Glutamatergic neuron (in vitro differentiated cells): ENCODE data around the gene MAP4K5. TPM values are rescaled to one million over a fixed set of nuclear protein-coding genes. Genes with fewer than 3 reads are reported as not detected.
"Not testable (repeated sequence)": the region's sequence is repeated elsewhere in the genome, so short reads cannot be mapped to it uniquely, and the experiment has no call there.

Experiments used
- DNase-seq: peaks from one replicate; pipeline ENCODE4 v3.0.0; 2022
- H3K27ac Mint-ChIP-seq: one replicate; pipeline ENCODE4 v1.8.0; 2020; ENCODE audit warnings: mild to moderate bottlenecking, mixed read lengths, inconsistent platforms; ENCODE audit not compliant: unreplicated experiment
- H3K27me3 Mint-ChIP-seq: one replicate; pipeline ENCODE4 v1.8.0; 2020; ENCODE audit warnings: mild to moderate bottlenecking, moderate library complexity, mixed read lengths, inconsistent platforms; ENCODE audit not compliant: unreplicated experiment
- H3K36me3 Mint-ChIP-seq: one replicate; pipeline ENCODE4 v1.8.0; 2020; ENCODE audit warnings: mild to moderate bottlenecking, mixed read lengths, inconsistent platforms; ENCODE audit not compliant: unreplicated experiment
- H3K4me1 Mint-ChIP-seq: one replicate; pipeline ENCODE4 v1.8.0; 2020; ENCODE audit warnings: mild to moderate bottlenecking, low read depth, mixed read lengths, inconsistent platforms; ENCODE audit not compliant: unreplicated experiment
- H3K4me3 Mint-ChIP-seq: one replicate; pipeline ENCODE4 v1.8.0; 2020; ENCODE audit warnings: mild to moderate bottlenecking, mixed read lengths, inconsistent platforms; ENCODE audit not compliant: unreplicated experiment
- H3K9me3 Mint-ChIP-seq: one replicate; pipeline ENCODE4 v1.8.0; 2020; ENCODE audit warnings: mild to moderate bottlenecking, moderate library complexity, mixed read lengths, inconsistent platforms; ENCODE audit not compliant: unreplicated experiment
- CTCF ChIP-seq: fragments of 200-600 bp; sonication (generic); IDR thresholded peaks from one replicate; pipeline ENCODE4 v1.5.0; 2021; ENCODE audit not compliant: partially characterized antibody, unreplicated experiment
- total RNA-seq: library from RNA; stranded (reverse); fragmentation: NEBNext Ultra II Directional; extraction: Animal tissue kit (Norgen Biotek cat#: 25700); gene quantifications from one replicate; pipeline ENCODE4 v1.2.1, GENCODE V29; 2021; ENCODE audit not compliant: unreplicated experiment

Gene MAP4K5
- total RNA-seq, 1 donor from 2014 or later, result 99.5 TPM

- Mint-ChIP-seq H3K4me3 (no peak overlapping the region), H3K36me3 (peaks cover 23% of the 10 kb centered on the region), H3K27ac (no peak overlapping the region), H3K27me3 (peaks cover 5% of the 10 kb centered on the region), H3K4me1 (no peaks in the 10 kb centered on the region), H3K9me3 (peaks cover 4% of the 10 kb centered on the region)
- DNase-seq, result no peak
- TF ChIP-seq CTCF, result no peak
Observed at GRCh38 chr14:50541159-50541567, 8.8 kb upstream of the MAP4K5 start.

- no peak overlapping the region for H3K27ac Mint-ChIP-seq
- no peak for TF ChIP-seq CTCF
Observed at GRCh38 chr14:50539051-50539450, 6.7 kb upstream of the MAP4K5 start.

GRCh38 chr14:50538034-50538433, 5.7 kb upstream of the MAP4K5 start:
- not testable (repeated sequence) for H3K4me1 Mint-ChIP-seq, DNase-seq, H3K27me3 Mint-ChIP-seq, H3K27ac Mint-ChIP-seq, H3K4me3 Mint-ChIP-seq, H3K9me3 Mint-ChIP-seq
- H3K36me3 Mint-ChIP-seq, result peaks cover 23% of the 10 kb centered on the region

More at GRCh38 chr14:50539051-50539450, 6.7 kb upstream of the MAP4K5 start:
- Mint-ChIP-seq H3K4me3 (no peak overlapping the region), H3K4me1 (no peaks in the 10 kb centered on the region), H3K27me3 (peaks cover 2% of the 10 kb centered on the region), H3K36me3 (peaks cover 23% of the 10 kb centered on the region), H3K9me3 (peaks cover 4% of the 10 kb centered on the region)
- DNase-seq, result no peak

DNA sequence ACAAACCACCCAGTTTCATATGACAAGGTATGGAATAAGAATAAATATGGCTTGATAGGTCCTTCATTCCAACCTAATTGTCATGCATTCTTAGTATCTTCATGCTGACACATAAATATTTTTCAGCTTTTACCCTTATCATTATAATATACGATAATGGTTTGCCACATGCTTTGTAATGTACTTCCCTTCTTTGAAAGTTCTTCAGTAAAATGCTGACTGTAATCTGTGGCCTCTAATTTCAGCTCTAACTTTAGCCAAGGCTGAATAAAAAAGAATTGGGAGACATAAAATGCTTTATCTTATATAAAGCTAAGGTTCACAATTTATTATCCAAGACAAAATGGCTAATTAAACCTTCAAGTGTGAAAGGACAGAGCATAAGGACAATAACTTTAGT, 2.6 kb upstream of the MAP4K5 start:
- peaks cover 11% of the 10 kb centered on the region for H3K4me1 Mint-ChIP-seq
- peaks cover 13% of the 10 kb centered on the region for H3K9me3 Mint-ChIP-seq
- H3K4me3 Mint-ChIP-seq, result no peak overlapping the region
- H3K27me3 Mint-ChIP-seq, result peaks cover 6% of the 10 kb centered on the region
- no peak for TF ChIP-seq CTCF
- peaks cover 23% of the 10 kb centered on the region for H3K36me3 Mint-ChIP-seq
- H3K27ac Mint-ChIP-seq, result no peak overlapping the region
- DNase-seq, result no peak

DNA sequence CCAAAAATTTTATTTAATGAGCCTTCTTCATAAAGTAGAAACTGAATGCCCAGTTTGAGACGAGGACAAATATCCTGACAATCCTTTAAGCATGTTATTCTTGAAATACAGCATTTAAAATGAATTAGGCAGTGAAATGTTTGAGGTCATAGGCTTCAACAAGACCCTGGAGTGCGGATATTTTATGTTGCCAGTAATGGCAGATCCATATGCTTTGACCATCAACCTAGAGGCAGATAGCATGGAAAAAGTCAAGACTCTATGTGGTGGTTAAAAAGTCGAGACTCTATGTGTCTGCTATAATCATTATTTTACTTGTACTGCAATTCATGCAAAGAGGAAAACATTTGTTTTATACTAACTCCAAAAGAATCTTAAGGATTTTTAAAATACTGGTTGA, 2.0 kb upstream of the MAP4K5 start:
- Mint-ChIP-seq H3K27ac (no peak overlapping the region), H3K9me3 (peaks cover 13% of the 10 kb centered on the region), H3K4me3 (no peak overlapping the region), H3K36me3 (peaks cover 23% of the 10 kb centered on the region), H3K4me1 (peaks cover 17% of the 10 kb centered on the region), H3K27me3 (peaks cover 6% of the 10 kb centered on the region)
- DNase-seq, result no peak
- no peak for TF ChIP-seq CTCF

DNA sequence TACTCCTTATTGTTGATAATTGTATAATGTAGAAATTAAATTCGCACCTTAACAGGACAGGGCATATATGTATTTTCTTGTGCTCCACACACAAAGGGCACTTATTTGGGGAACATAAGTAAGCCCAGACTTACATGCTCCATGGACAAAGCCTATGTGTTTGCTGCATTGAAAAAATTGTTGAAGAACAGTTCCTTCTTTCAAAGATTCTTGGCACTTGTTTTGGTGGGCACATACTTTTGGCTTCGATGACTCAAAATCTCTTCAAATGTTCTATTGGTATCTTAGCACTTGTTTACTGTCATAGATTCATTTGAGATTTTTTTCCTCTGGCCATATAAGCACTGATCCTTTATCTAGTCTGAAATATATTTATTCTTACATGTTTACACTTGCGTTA, 1.4 kb upstream of the MAP4K5 start:
- Mint-ChIP-seq H3K4me1 (peaks cover 19% of the 10 kb centered on the region), H3K4me3 (no peak overlapping the region), H3K27me3 (peaks cover 4% of the 10 kb centered on the region), H3K36me3 (peaks cover 23% of the 10 kb centered on the region), H3K9me3 (peaks cover 13% of the 10 kb centered on the region), H3K27ac (no peak overlapping the region)
- TF ChIP-seq CTCF, result no peak
- DNase-seq, result no peak
